GM06990 (cell line): ENCODE measurements around the gene OR8S1.

ENCODE experiments used
- DNase-seq: peaks from one replicate; pipeline ENCODE4 v3.0.0-alpha.2; 2011; ENCODE audit not compliant: insufficient read length; ENCODE audit errors: extremely low read depth
- H3K27me3 ChIP-seq: replicated peaks from 2 replicates; pipeline ENCODE4 v1.6.0; 2011; ENCODE audit warnings: low read length; ENCODE audit not compliant: control insufficient read depth, insufficient read depth
- H3K36me3 ChIP-seq: 2 replicates; pipeline ENCODE4 v1.5.1; 2011; ENCODE audit warnings: low read length; ENCODE audit not compliant: control insufficient read depth, insufficient read depth
- H3K4me3 ChIP-seq: replicated peaks from 2 replicates; pipeline ENCODE4 v1.5.1; 2011; ENCODE audit warnings: low read depth, mild to moderate bottlenecking, control low read depth, low read length
- TF ChIP-seq, protein P1 (sequence below): IDR thresholded peaks from 2 replicates; pipeline ENCODE4 v1.5.1; 2011; ENCODE audit warnings: low read length, control low read depth, mild to moderate bottlenecking, inconsistent platforms; ENCODE audit not compliant: insufficient read depth, poor library complexity, severe bottlenecking

Gene OR8S1

GRCh38 chr12:48556631-48557030 lies 31.2 kb downstream of the OR8S1 start:
- H3K27me3 ChIP-seq: no peaks in the 10 kb centered on the region
- no peak for DNase-seq
- no peak overlapping the region for H3K4me3 ChIP-seq
- H3K36me3 ChIP-seq: no peaks in the 10 kb centered on the region
- TF ChIP-seq, protein P1, sequence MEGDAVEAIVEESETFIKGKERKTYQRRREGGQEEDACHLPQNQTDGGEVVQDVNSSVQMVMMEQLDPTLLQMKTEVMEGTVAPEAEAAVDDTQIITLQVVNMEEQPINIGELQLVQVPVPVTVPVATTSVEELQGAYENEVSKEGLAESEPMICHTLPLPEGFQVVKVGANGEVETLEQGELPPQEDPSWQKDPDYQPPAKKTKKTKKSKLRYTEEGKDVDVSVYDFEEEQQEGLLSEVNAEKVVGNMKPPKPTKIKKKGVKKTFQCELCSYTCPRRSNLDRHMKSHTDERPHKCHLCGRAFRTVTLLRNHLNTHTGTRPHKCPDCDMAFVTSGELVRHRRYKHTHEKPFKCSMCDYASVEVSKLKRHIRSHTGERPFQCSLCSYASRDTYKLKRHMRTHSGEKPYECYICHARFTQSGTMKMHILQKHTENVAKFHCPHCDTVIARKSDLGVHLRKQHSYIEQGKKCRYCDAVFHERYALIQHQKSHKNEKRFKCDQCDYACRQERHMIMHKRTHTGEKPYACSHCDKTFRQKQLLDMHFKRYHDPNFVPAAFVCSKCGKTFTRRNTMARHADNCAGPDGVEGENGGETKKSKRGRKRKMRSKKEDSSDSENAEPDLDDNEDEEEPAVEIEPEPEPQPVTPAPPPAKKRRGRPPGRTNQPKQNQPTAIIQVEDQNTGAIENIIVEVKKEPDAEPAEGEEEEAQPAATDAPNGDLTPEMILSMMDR: no peak

GRCh38 chr12:48557919-48558318 lies 32.5 kb downstream of the OR8S1 start:
- DNase-seq: no peak
- TF ChIP-seq, protein P1: no peak
- no peaks in the 10 kb centered on the region for H3K36me3 ChIP-seq
- no peak overlapping the region for H3K4me3 ChIP-seq
- H3K27me3 ChIP-seq: no peaks in the 10 kb centered on the region

- Histone ChIP-seq H3K4me3 (no peak overlapping the region), H3K27me3 (no peaks in the 10 kb centered on the region; the same call in 1 of the 2 replicates), H3K36me3 (no peaks in the 10 kb centered on the region)
- DNase-seq: no peak
- TF ChIP-seq, protein P1: no peak
These were observed 42.3 kb downstream of the OR8S1 start for GRCh38 chr12:48567731-48568130.

GRCh38 chr12:48569946-48570345 lies 44.5 kb downstream of the OR8S1 start, which contains the start of gene LALBA:
Gene LALBA (minus strand): TSS chr12:48570046. CDS start chr12:48570020, 26 bp downstream.
- DNase-seq: no peak
- Histone ChIP-seq H3K27me3 (no peaks in the 10 kb centered on the region; the same call in 1 of the 2 replicates), H3K4me3 (no peak within 1 kb of the TSS), H3K36me3 (no peaks in the 10 kb centered on the region)
- TF ChIP-seq, protein P1: no peak

DNA sequence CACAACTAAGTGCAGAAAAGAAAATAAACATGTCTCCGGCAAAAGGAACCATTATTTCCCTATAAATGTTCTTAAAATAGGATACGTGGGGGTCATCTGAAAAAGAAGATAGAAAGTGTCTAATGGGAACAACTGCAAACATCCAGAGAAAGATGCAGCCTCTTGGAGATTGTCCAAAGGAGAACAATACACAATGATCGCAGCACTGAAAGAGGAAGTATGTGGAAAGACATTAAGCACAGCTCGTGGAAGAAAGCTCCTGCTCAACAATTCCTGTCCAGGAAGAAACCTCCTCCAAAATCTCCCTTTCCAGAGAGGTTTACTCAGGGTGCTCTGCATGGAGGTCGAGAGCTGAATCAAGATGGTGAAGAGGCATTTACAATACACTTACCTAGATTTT lies 46.9 kb downstream of the OR8S1 start:
- DNase-seq: no peak

More for the DNA sequence above, 46.9 kb downstream of the OR8S1 start:
- TF ChIP-seq, protein P1: no peak
- Histone ChIP-seq H3K36me3 (no peaks in the 10 kb centered on the region), H3K27me3 (no peaks in the 10 kb centered on the region; the same call in 1 of the 2 replicates), H3K4me3 (no peak overlapping the region)
